ENCODE results near the gene HOXB7. TPM values are rescaled to one million over a fixed set of nuclear protein-coding genes. Genes with fewer than 3 reads are reported as not detected.

HOXB7 gene
- polyA plus RNA-seq, 3 donors = not detected

DNA sequence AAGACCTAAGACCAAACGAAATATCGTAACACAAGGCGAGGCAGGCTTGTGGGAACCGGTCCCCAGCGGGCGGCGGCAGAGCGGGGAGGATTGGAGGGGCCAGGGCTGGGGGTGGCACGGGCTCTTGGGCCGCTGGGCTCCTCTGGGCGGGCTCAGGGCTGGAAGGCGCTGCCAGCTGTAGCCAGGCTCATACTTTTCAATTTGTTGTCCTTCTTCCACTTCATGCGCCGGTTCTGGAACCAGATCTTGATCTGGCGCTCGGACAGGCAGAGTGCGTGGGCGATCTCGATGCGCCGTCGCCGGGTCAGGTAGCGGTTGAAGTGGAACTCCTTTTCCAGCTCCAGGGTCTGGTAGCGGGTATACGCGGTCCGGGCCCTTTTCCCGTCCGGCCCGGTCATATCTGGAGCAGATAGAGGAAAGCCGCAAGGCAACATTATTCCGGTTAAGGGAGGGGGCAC, 18.7 kb downstream of the HOXB7 start:
- H2AFZ ChIP-seq (ENCODE audit: insufficient read depth, low read depth, low read length, poor library complexity, severe bottlenecking) = no peak overlapping the region
- H3K4me1 Mint-ChIP-seq = peaks cover 48% of the 10 kb centered on the region
- H3K36me3 Mint-ChIP-seq = peaks cover 13 to 37% of the 10 kb centered on the region in 2 donors
- no peak overlapping the region for H3K4me3 ChIP-seq (replicated peaks in 1 of 3; ENCODE audit: low read depth in 2 of 3, low read length in 3 of 3)
- no peaks in the 10 kb centered on the region for H3K36me3 ChIP-seq (replicated peaks in 1 of 2; ENCODE audit: control insufficient read depth in 1 of 2, insufficient read depth in 2 of 2, low read length in 2 of 2)
- TF ChIP-seq, protein P1, sequence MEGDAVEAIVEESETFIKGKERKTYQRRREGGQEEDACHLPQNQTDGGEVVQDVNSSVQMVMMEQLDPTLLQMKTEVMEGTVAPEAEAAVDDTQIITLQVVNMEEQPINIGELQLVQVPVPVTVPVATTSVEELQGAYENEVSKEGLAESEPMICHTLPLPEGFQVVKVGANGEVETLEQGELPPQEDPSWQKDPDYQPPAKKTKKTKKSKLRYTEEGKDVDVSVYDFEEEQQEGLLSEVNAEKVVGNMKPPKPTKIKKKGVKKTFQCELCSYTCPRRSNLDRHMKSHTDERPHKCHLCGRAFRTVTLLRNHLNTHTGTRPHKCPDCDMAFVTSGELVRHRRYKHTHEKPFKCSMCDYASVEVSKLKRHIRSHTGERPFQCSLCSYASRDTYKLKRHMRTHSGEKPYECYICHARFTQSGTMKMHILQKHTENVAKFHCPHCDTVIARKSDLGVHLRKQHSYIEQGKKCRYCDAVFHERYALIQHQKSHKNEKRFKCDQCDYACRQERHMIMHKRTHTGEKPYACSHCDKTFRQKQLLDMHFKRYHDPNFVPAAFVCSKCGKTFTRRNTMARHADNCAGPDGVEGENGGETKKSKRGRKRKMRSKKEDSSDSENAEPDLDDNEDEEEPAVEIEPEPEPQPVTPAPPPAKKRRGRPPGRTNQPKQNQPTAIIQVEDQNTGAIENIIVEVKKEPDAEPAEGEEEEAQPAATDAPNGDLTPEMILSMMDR (IDR thresholded peaks at IDR 0.05) = no peak
- intact Hi-C loops (cut with micrococcal nuclease) = loop anchor here (5.0 kb wide), 2 partner anchors 100 to 255 kb away; no protein-coding TSS in a partner anchor
- 8% methylated on average over 24 of the region's 33 CpGs for WGBS (ENCODE audit: insufficient coverage)
- peak overlapping the region in 1 of 2 donors; percentile 92 for H3K4me3 Mint-ChIP-seq
- H3K4me1 ChIP-seq (ENCODE audit: control insufficient read depth in 1 of 2, insufficient read depth in 2 of 2, low read length in 2 of 2) = peaks cover 21 to 34% of the 10 kb centered on the region in 2 donors
- no peak overlapping the region for H3K9ac ChIP-seq (ENCODE audit: insufficient read depth, low read length, poor library complexity, severe bottlenecking)
- H3K79me2 ChIP-seq (ENCODE audit: insufficient read depth, low read length) = no peaks in the 10 kb centered on the region
- no peak overlapping the region for H3K4me2 ChIP-seq (replicated peaks; ENCODE audit: extremely low read depth, low read length, poor library complexity, severe bottlenecking)
- H3K27me3 ChIP-seq (ENCODE audit: control insufficient read depth in 2 of 2, insufficient read depth in 2 of 2, low read length in 2 of 2) = peaks cover 82 to 100% of the 10 kb centered on the region in 2 donors
- peaks cover 0 to 26% of the 10 kb centered on the region in 2 donors for H3K9me3 ChIP-seq (replicated peaks in 1 of 2; ENCODE audit: control insufficient read depth in 1 of 2, insufficient read depth in 1 of 2, low read length in 2 of 2)
- no peak for DNase-seq
- no peaks in the 10 kb centered on the region for H4K20me1 ChIP-seq (ENCODE audit: insufficient read depth, low read length)
- H3K27ac Mint-ChIP-seq = no peak overlapping the region
- no peak overlapping the region for H3K27ac ChIP-seq (ENCODE audit: low read depth in 1 of 2, low read length in 2 of 2)
- peaks cover 0 to 35% (median 13%) of the 10 kb centered on the region in 7 donors for H3K9me3 Mint-ChIP-seq
- H3K27me3 Mint-ChIP-seq (ENCODE audit: low read depth in 3 of 3) = peaks cover 99 to 100% (median 100%) of the 10 kb centered on the region in 3 donors

DNA sequence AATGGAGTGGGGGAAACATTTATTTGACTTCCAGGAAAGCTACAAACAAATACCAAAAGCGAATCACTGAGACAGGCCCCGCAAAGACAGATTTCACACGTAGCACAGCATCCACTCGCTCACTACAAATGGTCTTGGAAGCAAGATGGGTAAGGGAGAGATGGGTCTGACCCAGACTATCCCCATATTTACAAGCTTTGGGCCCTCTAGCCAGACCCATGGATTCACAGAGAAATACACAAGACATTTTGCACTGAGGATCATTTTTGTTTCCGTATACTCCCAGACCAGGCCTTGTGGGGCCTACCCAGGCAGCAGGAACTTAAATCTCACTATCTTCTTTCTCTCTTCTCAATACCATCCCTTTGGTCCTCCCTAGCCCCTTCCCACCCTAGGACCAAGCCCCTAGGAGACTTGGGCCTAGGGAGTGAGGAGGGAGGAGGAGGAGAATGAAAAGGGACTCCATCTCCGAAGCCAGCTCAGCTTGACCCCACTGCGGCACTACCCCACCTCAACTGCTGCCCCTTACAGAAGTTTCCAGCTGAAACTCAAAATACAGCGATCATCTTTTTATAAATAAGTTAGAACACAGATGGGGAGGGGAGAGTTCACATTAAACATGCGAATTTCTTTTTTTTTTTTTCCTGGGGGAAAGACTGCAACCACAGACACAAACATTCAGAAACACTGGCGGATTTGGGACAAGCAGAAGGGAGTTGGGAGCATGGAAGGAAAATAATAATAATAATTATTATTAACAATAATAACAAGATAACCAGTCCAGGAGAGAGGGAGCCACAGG, 19.4 kb downstream of the HOXB7 start:
- Mint-ChIP-seq H3K9me3 (peaks cover 0 to 34% (median 13%) of the 10 kb centered on the region in 7 donors), H3K36me3 (peaks cover 7 to 35% of the 10 kb centered on the region in 2 donors), H3K4me3 (peak overlapping the region in 1 of 2 donors; percentile 81), H3K27ac (no peak overlapping the region), H3K27me3 (ENCODE audit: low read depth in 3 of 3) (peaks cover 99 to 100% (median 100%) of the 10 kb centered on the region in 3 donors), H3K4me1 (peaks cover 47% of the 10 kb centered on the region)
- H2AFZ ChIP-seq (ENCODE audit: insufficient read depth, low read depth, low read length, poor library complexity, severe bottlenecking) = no peak overlapping the region
- H3K4me2 ChIP-seq (replicated peaks; ENCODE audit: extremely low read depth, low read length, poor library complexity, severe bottlenecking) = no peak overlapping the region
- TF ChIP-seq, protein P1 (IDR thresholded peaks at IDR 0.05) = no peak
- peaks cover 23 to 34% of the 10 kb centered on the region in 2 donors for H3K4me1 ChIP-seq (ENCODE audit: control insufficient read depth in 1 of 2, insufficient read depth in 2 of 2, low read length in 2 of 2)
- WGBS (ENCODE audit: insufficient coverage) = no CpG with 5 or more reads among the region's 10 CpGs
- intact Hi-C loops (cut with micrococcal nuclease) = loop anchor here (5.0 kb wide), 2 partner anchors 99 to 254 kb away; no protein-coding TSS in a partner anchor
- no peak overlapping the region for H3K27ac ChIP-seq (ENCODE audit: low read depth in 1 of 2, low read length in 2 of 2)
- H3K27me3 ChIP-seq (ENCODE audit: control insufficient read depth in 2 of 2, insufficient read depth in 2 of 2, low read length in 2 of 2) = peaks cover 82 to 100% of the 10 kb centered on the region in 2 donors
- no peaks in the 10 kb centered on the region for H4K20me1 ChIP-seq (ENCODE audit: insufficient read depth, low read length)
- no peak overlapping the region for H3K4me3 ChIP-seq (replicated peaks in 1 of 3; ENCODE audit: low read depth in 2 of 3, low read length in 3 of 3)
- no peaks in the 10 kb centered on the region for H3K79me2 ChIP-seq (ENCODE audit: insufficient read depth, low read length)
- no peak overlapping the region for H3K9ac ChIP-seq (ENCODE audit: insufficient read depth, low read length, poor library complexity, severe bottlenecking)
- no peak for DNase-seq
- peaks cover 0 to 20% of the 10 kb centered on the region in 2 donors for H3K9me3 ChIP-seq (replicated peaks in 1 of 2; ENCODE audit: control insufficient read depth in 1 of 2, insufficient read depth in 1 of 2, low read length in 2 of 2)
- H3K36me3 ChIP-seq (replicated peaks in 1 of 2; ENCODE audit: control insufficient read depth in 1 of 2, insufficient read depth in 2 of 2, low read length in 2 of 2) = no peaks in the 10 kb centered on the region

Data from CD14-positive monocyte (primary cell).